H1 (cell line): Measurements from ENCODE around the gene ZNF263. TPM values are rescaled to one million over a fixed set of nuclear protein-coding genes. Genes with fewer than 3 reads are reported as not detected.

Experiments
- E2F6 ChIP-seq: IDR thresholded peaks from 2 replicates; pipeline ENCODE4 v1.6.1; 2012; ENCODE audit warnings: inconsistent platforms
- EZH2 ChIP-seq: fragments of 200-600 bp; sonication (generic); IDR thresholded peaks from 2 replicates; pipeline ENCODE4 v1.7.1; 2012; ENCODE audit warnings: low read depth, mild to moderate bottlenecking, moderate library complexity, low read length, inconsistent platforms; ENCODE audit not compliant: severe bottlenecking
- NANOG ChIP-seq: IDR thresholded peaks from 2 replicates; pipeline ENCODE4 v1.6.1; 2011; ENCODE audit warnings: low read length, low read depth, mild to moderate bottlenecking, inconsistent platforms; ENCODE audit not compliant: insufficient read depth, poor library complexity, severe bottlenecking
- POLR2A ChIP-seq, 2 experiments: IDR thresholded peaks; 1 replicate in 1 of 2; 2 replicates in 1 of 2; pipeline ENCODE4 v1.6.1; 2011; ENCODE audit warnings: low read depth in 2 of 2, low read length in 2 of 2, mild to moderate bottlenecking in 2 of 2; ENCODE audit errors: control extremely low read depth in 1 of 2
- polyA plus RNA-seq, 7 experiments: library from polyadenylated mRNA; depleted of rRNA in 3 of 7; stranded (reverse) in 5 of 7; unstranded in 2 of 7; fragments of >200 nt in 5 of 7; fragments of 200-250 nt in 2 of 7; gene quantifications; 1 replicate in 5 of 7; 2 replicates in 1 of 7; 4 replicates in 1 of 7; pipeline versions ENCODE4 v1.2.1 to v1.2.3, GENCODE V29; 2011 to 2013; ENCODE audit warnings: missing spikeins in 2 of 7, mixed read lengths in 2 of 7
- total RNA-seq: library from RNA; stranded (reverse); fragmentation: NEBNext Ultra II Directional; extraction: Animal tissue kit (Norgen Biotek cat#: 25700); gene quantifications from 2 replicates; pipeline ENCODE4 v1.2.1, GENCODE V29; 2021

ZNF263 gene
- total and polyA plus RNA-seq, 2 of the 8 experiments (the other 6 are each of a cell fraction or from before 2014, with no cell fraction given), result 9.2 to 26.7 TPM

GRCh38 chr16:3321816-3322215 is 38.5 kb downstream of the ZNF263 start (continued):
- TF ChIP-seq NANOG (no peak), E2F6 (no peak), POLR2A (IDR thresholded peaks at IDR 0.05; ENCODE audit: control extremely low read depth in 1 of 2, low read depth in 2 of 2, low read length in 2 of 2) (no peak), EZH2 (no peak)
- TF ChIP-seq, all 59 proteins: peak for 0
